ENCODE data around the gene HOXA13.

HOXA13 gene

GRCh38 chr7:27199849-27200760 lies at the start of gene HOXA13:
TSS of gene HOXA13 (minus strand) at chr7:27200091. CDS start at chr7:27200077, 14 bp downstream.
- DNase-seq = peak; percentile 63

GRCh38 chr7:27248911-27249723 lies 49.2 kb upstream of the HOXA13 start:
- no peak for DNase-seq

GRCh38 chr7:27248427-27248806 lies 48.5 kb upstream of the HOXA13 start:
- no peak for DNase-seq

- no peak for DNase-seq
Measured at GRCh38 chr7:27247452-27248426, 47.8 kb upstream of the HOXA13 start.

- DNase-seq = no peak
Measured at GRCh38 chr7:27247000-27247399, 47.1 kb upstream of the HOXA13 start.

- peak; percentile 46 for DNase-seq
Measured at GRCh38 chr7:27245798-27246691, 46.2 kb upstream of the HOXA13 start.

- DNase-seq = no peak
Measured at GRCh38 chr7:27245124-27245797, 45.4 kb upstream of the HOXA13 start.

- DNase-seq = no peak
Measured at GRCh38 chr7:27244488-27245123, 44.7 kb upstream of the HOXA13 start.

GRCh38 chr7:27243340-27244163 lies 43.7 kb upstream of the HOXA13 start:
- no peak for DNase-seq

GRCh38 chr7:27242555-27243339 lies 42.9 kb upstream of the HOXA13 start, which contains the start of gene EVX1:
TSS of gene EVX1 (plus strand) at chr7:27242802. CDS start at chr7:27243031, 229 bp downstream.
- DNase-seq = no peak

- no peak for DNase-seq
Measured at GRCh38 chr7:27242154-27242553, 42.3 kb upstream of the HOXA13 start.

- DNase-seq = no peak
Measured at GRCh38 chr7:27241189-27242056, 41.5 kb upstream of the HOXA13 start.

GRCh38 chr7:27240015-27240731 lies 40.3 kb upstream of the HOXA13 start:
- no peak for DNase-seq

- DNase-seq = no peak
Measured at GRCh38 chr7:27239387-27240014, 39.6 kb upstream of the HOXA13 start.

GRCh38 chr7:27238979-27239386 lies 39.1 kb upstream of the HOXA13 start:
- no peak for DNase-seq

- DNase-seq = no peak
Measured at GRCh38 chr7:27237735-27238334, 37.9 kb upstream of the HOXA13 start.

All from hematopoietic multipotent progenitor cell treated with erythropoietin and hydrocortisone succinate and interleukin-3 and kit ligand, for 4 days (in vitro differentiated cells).